ENCODE results near the gene KIF21B. TPM values are rescaled to one million over a fixed set of nuclear protein-coding genes. Genes with fewer than 3 reads are reported as not detected.

The KIF21B gene, protein sequence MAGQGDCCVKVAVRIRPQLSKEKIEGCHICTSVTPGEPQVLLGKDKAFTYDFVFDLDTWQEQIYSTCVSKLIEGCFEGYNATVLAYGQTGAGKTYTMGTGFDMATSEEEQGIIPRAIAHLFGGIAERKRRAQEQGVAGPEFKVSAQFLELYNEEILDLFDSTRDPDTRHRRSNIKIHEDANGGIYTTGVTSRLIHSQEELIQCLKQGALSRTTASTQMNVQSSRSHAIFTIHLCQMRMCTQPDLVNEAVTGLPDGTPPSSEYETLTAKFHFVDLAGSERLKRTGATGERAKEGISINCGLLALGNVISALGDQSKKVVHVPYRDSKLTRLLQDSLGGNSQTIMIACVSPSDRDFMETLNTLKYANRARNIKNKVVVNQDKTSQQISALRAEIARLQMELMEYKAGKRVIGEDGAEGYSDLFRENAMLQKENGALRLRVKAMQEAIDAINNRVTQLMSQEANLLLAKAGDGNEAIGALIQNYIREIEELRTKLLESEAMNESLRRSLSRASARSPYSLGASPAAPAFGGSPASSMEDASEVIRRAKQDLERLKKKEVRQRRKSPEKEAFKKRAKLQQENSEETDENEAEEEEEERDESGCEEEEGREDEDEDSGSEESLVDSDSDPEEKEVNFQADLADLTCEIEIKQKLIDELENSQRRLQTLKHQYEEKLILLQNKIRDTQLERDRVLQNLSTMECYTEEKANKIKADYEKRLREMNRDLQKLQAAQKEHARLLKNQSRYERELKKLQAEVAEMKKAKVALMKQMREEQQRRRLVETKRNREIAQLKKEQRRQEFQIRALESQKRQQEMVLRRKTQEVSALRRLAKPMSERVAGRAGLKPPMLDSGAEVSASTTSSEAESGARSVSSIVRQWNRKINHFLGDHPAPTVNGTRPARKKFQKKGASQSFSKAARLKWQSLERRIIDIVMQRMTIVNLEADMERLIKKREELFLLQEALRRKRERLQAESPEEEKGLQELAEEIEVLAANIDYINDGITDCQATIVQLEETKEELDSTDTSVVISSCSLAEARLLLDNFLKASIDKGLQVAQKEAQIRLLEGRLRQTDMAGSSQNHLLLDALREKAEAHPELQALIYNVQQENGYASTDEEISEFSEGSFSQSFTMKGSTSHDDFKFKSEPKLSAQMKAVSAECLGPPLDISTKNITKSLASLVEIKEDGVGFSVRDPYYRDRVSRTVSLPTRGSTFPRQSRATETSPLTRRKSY (N-terminal part only)
- total RNA-seq = 0.58 TPM
- 1 to 10 TPM in 4 of 8 donors, under 1 TPM in 4; 0.68 to 1.2 (median 1.0) TPM for polyA plus RNA-seq (ENCODE audit: insufficient read depth in 1 of 8, insufficient read length in 8 of 8, low replicate concordance in 1 of 8)
- long read RNA-seq, donor 1 = 0 reads
- long read RNA-seq, donor 2 = 0 reads
- long read RNA-seq, donor 3 = 0 reads
- long read RNA-seq, donor 4 = 0 reads
- long read RNA-seq, donor 5 = 0 reads
- long read RNA-seq, donor 6 = 0 reads
- long read RNA-seq, donor 7 = 0 reads
- long read RNA-seq, donor 8 = 0 reads
- long read RNA-seq, donor 9 = 0 reads
- long read RNA-seq, donor 10 = 0 reads
- long read RNA-seq, donor 11 = 0 reads

DNA sequence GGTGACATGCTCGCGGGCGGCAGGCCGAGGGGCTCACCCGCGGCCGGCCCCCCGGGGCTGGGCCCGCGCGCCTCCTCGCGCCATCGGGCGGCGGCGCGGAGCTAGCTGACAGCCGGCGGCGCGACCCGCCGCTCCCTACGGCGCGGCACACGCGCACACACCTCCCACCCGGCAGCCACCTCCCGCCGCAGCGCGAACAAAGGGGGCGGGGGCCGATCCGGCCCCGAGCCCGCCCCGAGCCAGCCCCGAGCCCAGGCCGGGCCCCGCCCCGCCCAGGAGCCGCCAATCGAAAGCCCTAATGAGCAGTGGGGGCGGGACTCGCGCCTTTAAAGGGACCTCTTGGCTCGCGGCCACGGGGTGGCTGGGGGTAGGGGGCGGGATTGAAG, at the start of gene KIF21B:
Gene KIF21B (minus strand): TSS at position 198 of the 386 bp plus-strand sequence. CDS start 331 bp downstream, outside the sequence.
- Histone ChIP-seq H3K4me1 (ENCODE audit: control insufficient read depth, insufficient read depth, low read length) (peaks cover 45% of the 10 kb centered on the region), H3K36me3 (ENCODE audit: control insufficient read depth, insufficient read depth, low read length) (no peaks in the 10 kb centered on the region), H3K27ac (ENCODE audit: low read length) (no peak within 1 kb of the TSS), H3K4me3 (ENCODE audit: low read length) (peak within 1 kb of the TSS; percentile 43), H3K27me3 (ENCODE audit: control insufficient read depth, insufficient read depth, low read length) (peaks cover 25% of the 10 kb centered on the region), H3K9me3 (replicated peaks; ENCODE audit: control insufficient read depth, low read depth, low read length) (no peaks in the 10 kb centered on the region)
- 0% methylated on average over 43 of the region's 53 CpGs for WGBS (ENCODE audit: insufficient coverage)
- DNase-seq = peak; percentile 86

DNA sequence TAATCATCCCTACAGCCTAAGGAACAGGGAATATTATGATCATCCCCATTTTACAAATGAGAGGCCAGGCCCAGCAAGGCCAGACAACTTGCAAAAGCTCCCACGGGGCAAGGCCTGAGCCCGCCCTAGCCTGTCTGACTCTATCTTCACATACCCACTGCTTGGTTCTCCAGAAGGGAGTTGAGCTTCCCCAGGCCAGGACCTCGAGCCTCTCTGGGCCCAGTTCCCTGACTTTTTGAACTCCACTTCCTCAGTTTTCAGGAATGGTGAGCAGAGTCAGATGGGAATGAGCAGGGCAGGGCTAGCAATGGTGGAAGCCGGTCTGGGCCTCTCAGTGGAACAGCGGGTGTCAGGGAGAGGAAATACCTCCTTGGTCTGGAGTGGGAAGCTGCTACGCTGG, 49.4 kb upstream of the KIF21B start:
- peaks cover 33% of the 10 kb centered on the region for H3K36me3 ChIP-seq (ENCODE audit: control insufficient read depth, insufficient read depth, low read length)
- H3K27ac ChIP-seq (ENCODE audit: low read length) = no peak overlapping the region
- no peaks in the 10 kb centered on the region for H3K27me3 ChIP-seq (ENCODE audit: control insufficient read depth, insufficient read depth, low read length)
- H3K4me1 ChIP-seq (ENCODE audit: control insufficient read depth, insufficient read depth, low read length) = no peaks in the 10 kb centered on the region
- DNase-seq = no peak
- 65% methylated on average over 5 of the region's 6 CpGs for WGBS (ENCODE audit: insufficient coverage)
- no peaks in the 10 kb centered on the region for H3K9me3 ChIP-seq (replicated peaks; ENCODE audit: control insufficient read depth, low read depth, low read length)
- no peak overlapping the region for H3K4me3 ChIP-seq (ENCODE audit: low read length)

DNA sequence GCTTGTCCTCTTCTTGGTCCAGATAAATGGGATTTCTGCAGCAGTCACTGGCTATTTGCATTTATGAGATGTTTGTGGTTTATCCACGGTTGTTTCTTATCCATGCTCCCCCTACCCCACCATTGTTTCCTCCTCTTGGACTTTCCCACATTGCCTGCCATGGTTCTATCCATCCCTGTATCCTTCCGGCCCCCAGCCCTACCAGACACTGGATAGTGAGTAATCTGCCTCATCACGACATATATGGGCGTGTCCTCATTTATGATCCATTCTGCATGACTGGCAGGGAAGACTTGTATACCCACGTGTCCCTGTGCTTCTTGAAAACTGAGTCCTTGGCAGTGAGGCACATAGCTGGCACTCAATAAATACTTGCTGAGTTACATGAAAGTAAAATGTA, 48.6 kb upstream of the KIF21B start:
- Histone ChIP-seq H3K27me3 (ENCODE audit: control insufficient read depth, insufficient read depth, low read length) (no peaks in the 10 kb centered on the region), H3K4me1 (ENCODE audit: control insufficient read depth, insufficient read depth, low read length) (no peaks in the 10 kb centered on the region), H3K4me3 (ENCODE audit: low read length) (no peak overlapping the region), H3K36me3 (ENCODE audit: control insufficient read depth, insufficient read depth, low read length) (peaks cover 28% of the 10 kb centered on the region), H3K9me3 (replicated peaks; ENCODE audit: control insufficient read depth, low read depth, low read length) (no peaks in the 10 kb centered on the region), H3K27ac (ENCODE audit: low read length) (no peak overlapping the region)
- DNase-seq = no peak
- WGBS (ENCODE audit: insufficient coverage) = 73% methylated on average over 4 of the region's 5 CpGs

DNA sequence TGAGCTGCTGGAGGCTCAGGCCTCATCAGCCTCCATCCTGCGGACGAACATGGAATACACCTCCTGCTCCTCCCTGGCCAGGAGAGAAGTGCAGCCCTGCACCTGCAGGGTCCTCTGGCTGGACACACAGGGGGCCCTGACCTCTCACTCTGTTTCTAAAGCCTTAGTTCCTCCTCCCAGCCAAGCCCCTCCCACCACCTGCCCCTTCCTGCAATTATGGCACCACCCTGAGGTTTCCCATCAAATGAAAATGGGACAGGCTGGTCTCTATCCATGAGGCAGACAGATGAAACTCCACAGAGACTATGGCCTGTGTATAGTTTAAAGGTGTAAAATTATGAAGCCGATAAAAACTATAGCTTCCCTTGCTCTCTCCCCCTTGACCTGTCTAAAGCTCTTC, 46.1 kb upstream of the KIF21B start:
- Histone ChIP-seq H3K36me3 (ENCODE audit: control insufficient read depth, insufficient read depth, low read length) (peaks cover 28% of the 10 kb centered on the region), H3K27ac (ENCODE audit: low read length) (no peak overlapping the region)
- no peak for DNase-seq

GRCh38 chr1:201068976-201069375, 45.5 kb upstream of the KIF21B start:
- H3K27me3 ChIP-seq (ENCODE audit: control insufficient read depth, insufficient read depth, low read length) = no peaks in the 10 kb centered on the region
- H3K36me3 ChIP-seq (ENCODE audit: control insufficient read depth, insufficient read depth, low read length) = peaks cover 32% of the 10 kb centered on the region
- no peak overlapping the region for H3K4me3 ChIP-seq (ENCODE audit: low read length)
- WGBS (ENCODE audit: insufficient coverage) = 34% methylated on average over 3 of the region's 4 CpGs
- H3K9me3 ChIP-seq (replicated peaks; ENCODE audit: control insufficient read depth, low read depth, low read length) = no peaks in the 10 kb centered on the region
- DNase-seq = no peak
- no peaks in the 10 kb centered on the region for H3K4me1 ChIP-seq (ENCODE audit: control insufficient read depth, insufficient read depth, low read length)
- no peak overlapping the region for H3K27ac ChIP-seq (ENCODE audit: low read length)

More for the DNA sequence above, 46.1 kb upstream of the KIF21B start:
- 78% methylated on average over 2 of the region's 3 CpGs for WGBS (ENCODE audit: insufficient coverage)
- H3K4me1 ChIP-seq (ENCODE audit: control insufficient read depth, insufficient read depth, low read length) = no peaks in the 10 kb centered on the region
- no peak overlapping the region for H3K4me3 ChIP-seq (ENCODE audit: low read length)
- H3K27me3 ChIP-seq (ENCODE audit: control insufficient read depth, insufficient read depth, low read length) = no peaks in the 10 kb centered on the region
- H3K9me3 ChIP-seq (replicated peaks; ENCODE audit: control insufficient read depth, low read depth, low read length) = no peaks in the 10 kb centered on the region

DNA sequence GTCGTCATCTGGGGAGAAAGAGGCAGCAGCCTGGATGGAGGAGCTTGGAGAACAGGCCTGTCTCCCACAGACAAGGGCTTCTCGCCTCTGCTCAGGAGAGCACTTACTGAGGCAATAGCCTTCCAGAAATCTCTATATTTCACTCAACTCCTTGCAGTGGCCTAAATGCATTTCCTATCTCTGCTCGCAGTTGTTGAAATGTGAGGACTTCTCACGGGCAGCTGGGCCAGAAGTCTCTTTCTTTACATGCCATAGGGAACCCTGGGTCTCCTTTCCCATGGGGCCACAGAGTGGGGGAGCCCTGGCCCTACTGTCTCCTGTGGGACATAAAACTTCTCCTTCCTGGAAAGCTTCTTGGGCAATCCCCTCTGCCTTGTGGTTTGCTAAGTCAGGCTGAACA, 43.5 kb upstream of the KIF21B start:
- WGBS (ENCODE audit: insufficient coverage) = 67% methylated on average over 1 of the region's 4 CpGs
- Histone ChIP-seq H3K4me3 (ENCODE audit: low read length) (no peak overlapping the region), H3K27ac (ENCODE audit: low read length) (no peak overlapping the region), H3K9me3 (replicated peaks; ENCODE audit: control insufficient read depth, low read depth, low read length) (no peaks in the 10 kb centered on the region), H3K27me3 (ENCODE audit: control insufficient read depth, insufficient read depth, low read length) (no peaks in the 10 kb centered on the region), H3K4me1 (ENCODE audit: control insufficient read depth, insufficient read depth, low read length) (peaks cover 2% of the 10 kb centered on the region), H3K36me3 (ENCODE audit: control insufficient read depth, insufficient read depth, low read length) (peaks cover 29% of the 10 kb centered on the region)
- no peak for DNase-seq

- peaks cover 5% of the 10 kb centered on the region for H3K4me1 ChIP-seq (ENCODE audit: control insufficient read depth, insufficient read depth, low read length)
- DNase-seq = no peak
Measured at GRCh38 chr1:201065686-201066085, 42.2 kb upstream of the KIF21B start.

GRCh38 chr1:201064806-201065205, 41.3 kb upstream of the KIF21B start:
- WGBS (ENCODE audit: insufficient coverage) = 71% methylated on average over 4 of the region's 8 CpGs
- H3K4me3 ChIP-seq (ENCODE audit: low read length) = no peak overlapping the region
- H3K9me3 ChIP-seq (replicated peaks; ENCODE audit: control insufficient read depth, low read depth, low read length) = no peaks in the 10 kb centered on the region
- H3K27me3 ChIP-seq (ENCODE audit: control insufficient read depth, insufficient read depth, low read length) = no peaks in the 10 kb centered on the region
- H3K36me3 ChIP-seq (ENCODE audit: control insufficient read depth, insufficient read depth, low read length) = peaks cover 42% of the 10 kb centered on the region
- H3K4me1 ChIP-seq (ENCODE audit: control insufficient read depth, insufficient read depth, low read length) = peaks cover 5% of the 10 kb centered on the region
- H3K27ac ChIP-seq (ENCODE audit: low read length) = no peak overlapping the region
- DNase-seq = no peak

More at GRCh38 chr1:201065686-201066085, 42.2 kb upstream of the KIF21B start:
- H3K27ac ChIP-seq (ENCODE audit: low read length) = no peak overlapping the region
- 83% methylated on average over 8 of the region's 10 CpGs for WGBS (ENCODE audit: insufficient coverage)
- no peak overlapping the region for H3K4me3 ChIP-seq (ENCODE audit: low read length)
- H3K27me3 ChIP-seq (ENCODE audit: control insufficient read depth, insufficient read depth, low read length) = no peaks in the 10 kb centered on the region
- H3K36me3 ChIP-seq (ENCODE audit: control insufficient read depth, insufficient read depth, low read length) = peaks cover 40% of the 10 kb centered on the region
- H3K9me3 ChIP-seq (replicated peaks; ENCODE audit: control insufficient read depth, low read depth, low read length) = no peaks in the 10 kb centered on the region

GRCh38 chr1:201063145-201063544, 39.6 kb upstream of the KIF21B start:
- Histone ChIP-seq H3K4me1 (ENCODE audit: control insufficient read depth, insufficient read depth, low read length) (peaks cover 5% of the 10 kb centered on the region), H3K9me3 (replicated peaks; ENCODE audit: control insufficient read depth, low read depth, low read length) (no peaks in the 10 kb centered on the region), H3K4me3 (ENCODE audit: low read length) (no peak overlapping the region), H3K27me3 (ENCODE audit: control insufficient read depth, insufficient read depth, low read length) (no peaks in the 10 kb centered on the region), H3K36me3 (ENCODE audit: control insufficient read depth, insufficient read depth, low read length) (peaks cover 48% of the 10 kb centered on the region), H3K27ac (ENCODE audit: low read length) (no peak overlapping the region)
- DNase-seq = no peak
- WGBS (ENCODE audit: insufficient coverage) = 86% methylated on average over 3 of the region's 7 CpGs

Measured in muscle of leg (tissue), 16 donors.